Stomach smooth muscle (tissue), 2 donors: ENCODE measurements around the gene MAP9.

ENCODE experiments used
- H3K27ac ChIP-seq: one replicate; pipeline ENCODE4 v1.7.0; 2013; ENCODE audit warnings: mild to moderate bottlenecking, low read length, inconsistent platforms
- H3K27me3 ChIP-seq, 2 donors: one replicate each; pipeline ENCODE4 v1.7.0; 2013; ENCODE audit warnings: low read length in 2 of 2; ENCODE audit not compliant: insufficient read depth in 2 of 2, control insufficient read depth in 1 of 2
- H3K36me3 ChIP-seq, 2 donors: one replicate each; pipeline ENCODE4 v1.7.0; 2013; ENCODE audit warnings: low read length in 2 of 2; ENCODE audit not compliant: control insufficient read depth in 2 of 2, insufficient read depth in 2 of 2
- H3K4me1 ChIP-seq: one replicate; pipeline ENCODE4 v1.7.0; 2013; ENCODE audit warnings: low read length; ENCODE audit not compliant: control insufficient read depth, insufficient read depth
- H3K4me3 ChIP-seq, 2 donors: one replicate each; pipeline ENCODE4 v1.7.0; 2013; ENCODE audit warnings: low read length in 2 of 2
- H3K9ac ChIP-seq, 2 donors: one replicate each; pipeline ENCODE4 v1.7.0; 2013; ENCODE audit warnings: low read length in 2 of 2, mild to moderate bottlenecking in 1 of 2
- H3K9me3 ChIP-seq, 2 donors: one replicate each; pipeline ENCODE4 v1.7.0; 2013; ENCODE audit warnings: low read length in 2 of 2; ENCODE audit not compliant: control insufficient read depth in 2 of 2
- donor health status: healthy.
- donor health status: Pancreatic carcinoma.

The MAP9 gene

GRCh38 chr4:155402941-155403340 lies 26.2 kb upstream of the MAP9 start:
- Histone ChIP-seq H3K27ac (no peak overlapping the region), H3K27me3 (no peaks in the 10 kb centered on the region), H3K9ac (no peak overlapping the region), H3K36me3 (no peaks in the 10 kb centered on the region), H3K4me3 (no peak overlapping the region), H3K4me1 (no peaks in the 10 kb centered on the region), H3K9me3 (no peaks in the 10 kb centered on the region)

- Histone ChIP-seq H3K36me3 (no peaks in the 10 kb centered on the region), H3K27ac (no peak overlapping the region), H3K4me3 (no peak overlapping the region), H3K9ac (no peak overlapping the region), H3K4me1 (no peaks in the 10 kb centered on the region), H3K9me3 (no peaks in the 10 kb centered on the region), H3K27me3 (no peaks in the 10 kb centered on the region)
Measured at GRCh38 chr4:155400893-155401292, 24.1 kb upstream of the MAP9 start.

- no peak overlapping the region for H3K4me3 ChIP-seq
- no peaks in the 10 kb centered on the region for H3K27me3 ChIP-seq
- no peaks in the 10 kb centered on the region for H3K36me3 ChIP-seq
- no peaks in the 10 kb centered on the region for H3K4me1 ChIP-seq
- no peak overlapping the region for H3K27ac ChIP-seq
- H3K9me3 ChIP-seq = no peaks in the 10 kb centered on the region
- no peak overlapping the region for H3K9ac ChIP-seq
Measured at GRCh38 chr4:155399974-155400697, 23.4 kb upstream of the MAP9 start.

GRCh38 chr4:155392481-155393184 lies 15.9 kb upstream of the MAP9 start:
- Histone ChIP-seq H3K27me3 (no peaks in the 10 kb centered on the region), H3K9ac (no peak overlapping the region), H3K9me3 (no peaks in the 10 kb centered on the region), H3K27ac (no peak overlapping the region), H3K4me3 (no peak overlapping the region), H3K36me3 (no peaks in the 10 kb centered on the region), H3K4me1 (no peaks in the 10 kb centered on the region)

GRCh38 chr4:155391932-155392331 lies 15.2 kb upstream of the MAP9 start:
- Histone ChIP-seq H3K27ac (no peak overlapping the region), H3K9me3 (no peaks in the 10 kb centered on the region), H3K4me1 (no peaks in the 10 kb centered on the region)

GRCh38 chr4:155388162-155388561 lies 11.4 kb upstream of the MAP9 start:
- H3K4me1 ChIP-seq = no peaks in the 10 kb centered on the region
- no peak overlapping the region for H3K9ac ChIP-seq
- no peaks in the 10 kb centered on the region for H3K27me3 ChIP-seq
- H3K9me3 ChIP-seq = no peaks in the 10 kb centered on the region
- H3K36me3 ChIP-seq = no peaks in the 10 kb centered on the region
- H3K4me3 ChIP-seq = no peak overlapping the region
- H3K27ac ChIP-seq = no peak overlapping the region

More at GRCh38 chr4:155391932-155392331, 15.2 kb upstream of the MAP9 start:
- H3K9ac ChIP-seq = no peak overlapping the region
- no peaks in the 10 kb centered on the region for H3K36me3 ChIP-seq
- H3K4me3 ChIP-seq = no peak overlapping the region
- H3K27me3 ChIP-seq = no peaks in the 10 kb centered on the region

GRCh38 chr4:155383541-155383940 lies 6.8 kb upstream of the MAP9 start:
- no peak overlapping the region for H3K27ac ChIP-seq
- no peaks in the 10 kb centered on the region for H3K4me1 ChIP-seq
- H3K27me3 ChIP-seq = no peaks in the 10 kb centered on the region
- no peak overlapping the region for H3K9ac ChIP-seq
- no peaks in the 10 kb centered on the region for H3K9me3 ChIP-seq
- no peak overlapping the region for H3K4me3 ChIP-seq
- H3K36me3 ChIP-seq = no peaks in the 10 kb centered on the region

- Histone ChIP-seq H3K9ac (no peak overlapping the region), H3K4me3 (peak overlapping the region; percentile 84 to 86), H3K27ac (no peak overlapping the region), H3K4me1 (no peaks in the 10 kb centered on the region), H3K36me3 (peaks cover 0 to 4% of the 10 kb centered on the region in 2 donors), H3K27me3 (no peaks in the 10 kb centered on the region), H3K9me3 (no peaks in the 10 kb centered on the region)
Measured at GRCh38 chr4:155377276-155377675, 511 bp upstream of the MAP9 start.

GRCh38 chr4:155371432-155372043 lies 5.2 kb downstream of the MAP9 start:
- no peaks in the 10 kb centered on the region for H3K27me3 ChIP-seq
- no peaks in the 10 kb centered on the region for H3K4me1 ChIP-seq
- no peak overlapping the region for H3K9ac ChIP-seq
- no peaks in the 10 kb centered on the region for H3K9me3 ChIP-seq
- H3K36me3 ChIP-seq = peaks cover 0 to 7% of the 10 kb centered on the region in 2 donors
- H3K27ac ChIP-seq = no peak overlapping the region
- H3K4me3 ChIP-seq = no peak overlapping the region

- H3K4me1 ChIP-seq = no peaks in the 10 kb centered on the region
- no peaks in the 10 kb centered on the region for H3K27me3 ChIP-seq
- no peak overlapping the region for H3K27ac ChIP-seq
- no peak overlapping the region for H3K9ac ChIP-seq
- H3K36me3 ChIP-seq = peaks cover 0 to 9% of the 10 kb centered on the region in 2 donors
- H3K4me3 ChIP-seq = no peak overlapping the region
- no peaks in the 10 kb centered on the region for H3K9me3 ChIP-seq
Measured at GRCh38 chr4:155367608-155368007, 9.2 kb downstream of the MAP9 start.
